HG03060 (cell line): Measurements from ENCODE around the gene FOXE3.

Experiments used
- ATAC-seq: cut with Tn5 transposase; IDR thresholded peaks from one replicate; pipeline ENCODE4 v1.9.1; 2021; ENCODE audit warnings: low read depth, moderate number of reproducible peaks; ENCODE audit not compliant: unreplicated experiment

The FOXE3 gene

DNA sequence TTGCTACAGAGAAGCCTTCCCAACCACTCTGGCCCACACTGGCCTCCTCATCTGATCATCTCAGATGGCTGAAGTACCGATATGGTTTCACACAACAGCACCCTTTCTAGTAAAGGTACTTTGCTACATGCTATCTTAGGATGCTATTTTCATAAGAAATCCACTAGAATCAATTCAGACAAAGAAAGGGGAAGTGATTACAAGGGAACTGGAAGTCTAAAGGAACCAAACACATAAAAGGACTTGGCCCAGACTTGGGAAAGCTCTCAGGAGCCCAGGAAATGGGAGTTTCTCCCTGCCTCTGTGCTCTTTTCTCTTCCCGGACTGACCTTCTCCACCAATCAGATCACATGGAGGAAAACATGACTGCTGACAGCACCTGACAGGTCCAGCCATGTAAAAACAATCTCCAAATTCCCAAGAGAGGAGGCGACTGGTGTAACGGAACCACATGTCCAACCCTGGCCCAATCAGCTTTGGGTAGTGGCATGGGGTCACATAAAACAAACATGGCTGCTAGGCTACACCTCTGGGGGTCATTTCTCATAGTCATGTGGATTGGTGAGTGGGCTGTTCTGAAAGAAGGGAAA lies 12.7 kb upstream of the FOXE3 start:
- no peak for ATAC-seq

DNA sequence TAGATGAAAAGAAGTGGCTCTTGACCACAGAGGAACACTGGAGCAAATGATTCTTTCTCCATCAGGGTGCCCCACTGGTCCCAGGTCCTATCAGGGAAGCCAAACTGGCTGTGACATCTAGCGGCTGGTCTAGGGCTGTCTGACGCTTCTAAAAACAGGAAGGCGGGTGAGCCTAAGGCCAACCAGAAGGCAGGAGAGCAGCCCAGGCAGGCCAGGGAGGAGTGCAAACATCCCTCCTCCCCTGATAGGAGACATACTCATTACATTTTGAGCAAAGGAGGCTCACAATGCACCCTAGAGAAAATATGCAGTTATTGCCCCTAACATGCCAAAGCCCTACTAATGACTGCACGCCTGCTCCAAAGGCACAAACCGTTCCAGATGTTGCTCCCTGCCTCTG lies 10.4 kb upstream of the FOXE3 start:
- no peak for ATAC-seq

- ATAC-seq = no peak
These were observed 9.1 kb upstream of the FOXE3 start for GRCh38 chr1:47406966-47407365.

GRCh38 chr1:47407481-47407880 lies 8.6 kb upstream of the FOXE3 start:
- ATAC-seq = no peak

DNA sequence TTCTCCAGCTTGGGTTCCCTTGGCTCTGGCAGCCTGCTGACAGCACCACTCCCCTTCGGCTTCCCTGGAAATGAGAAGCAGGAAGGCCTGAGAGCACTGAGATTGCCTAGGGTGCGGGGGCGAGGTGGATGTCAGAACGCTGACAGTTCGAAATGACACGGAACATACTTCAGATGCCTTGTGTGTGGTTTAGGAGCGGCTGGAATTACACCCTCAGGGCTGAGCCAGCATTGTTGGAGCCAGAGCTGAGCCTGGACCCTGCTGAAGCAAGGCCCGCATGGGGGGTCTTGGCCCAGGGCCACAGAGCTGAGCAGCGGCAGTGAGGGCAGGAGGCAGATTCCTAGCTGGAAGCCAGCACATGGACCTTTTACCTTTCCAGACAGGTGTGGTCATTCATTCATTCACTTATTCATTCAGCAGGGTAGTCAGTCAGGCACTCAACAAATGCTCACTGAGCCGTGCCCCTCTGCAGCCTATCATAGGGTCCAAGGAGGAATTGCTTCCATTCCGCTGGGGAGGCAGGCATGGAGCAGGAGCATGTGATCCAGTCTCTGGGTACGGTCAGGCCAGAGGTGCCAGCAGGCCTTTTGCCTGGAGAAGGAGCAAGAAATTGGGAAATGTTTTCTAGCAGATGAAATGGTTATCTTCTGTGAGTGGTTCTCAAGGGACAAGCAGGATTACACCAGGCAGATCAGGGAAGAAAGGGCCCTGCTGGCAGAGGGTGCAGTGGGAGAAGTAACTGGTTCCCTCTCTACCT lies 6.6 kb upstream of the FOXE3 start:
- ATAC-seq = no peak

- ATAC-seq = no peak
These were observed 6.0 kb upstream of the FOXE3 start for GRCh38 chr1:47410068-47410455.

DNA sequence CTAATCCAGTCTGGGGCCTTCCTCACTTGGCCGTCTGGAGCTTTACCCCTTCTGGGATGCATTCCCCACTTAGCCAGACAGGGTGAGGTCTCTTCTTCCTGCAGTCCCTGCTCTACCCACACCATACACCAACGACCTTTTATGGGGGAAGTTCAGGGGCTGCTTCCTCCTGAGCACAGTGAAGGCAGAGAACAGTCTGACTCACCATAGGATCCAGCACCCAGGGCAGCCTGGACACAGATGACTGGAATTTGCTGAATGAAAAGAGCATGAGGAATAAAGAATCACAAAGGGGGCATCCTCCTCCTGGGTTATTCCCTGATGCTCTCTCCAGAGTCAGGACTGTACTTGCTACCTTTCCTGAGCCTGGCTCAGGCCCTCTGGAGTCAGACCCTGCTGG lies 4.6 kb upstream of the FOXE3 start:
- ATAC-seq = no peak

DNA sequence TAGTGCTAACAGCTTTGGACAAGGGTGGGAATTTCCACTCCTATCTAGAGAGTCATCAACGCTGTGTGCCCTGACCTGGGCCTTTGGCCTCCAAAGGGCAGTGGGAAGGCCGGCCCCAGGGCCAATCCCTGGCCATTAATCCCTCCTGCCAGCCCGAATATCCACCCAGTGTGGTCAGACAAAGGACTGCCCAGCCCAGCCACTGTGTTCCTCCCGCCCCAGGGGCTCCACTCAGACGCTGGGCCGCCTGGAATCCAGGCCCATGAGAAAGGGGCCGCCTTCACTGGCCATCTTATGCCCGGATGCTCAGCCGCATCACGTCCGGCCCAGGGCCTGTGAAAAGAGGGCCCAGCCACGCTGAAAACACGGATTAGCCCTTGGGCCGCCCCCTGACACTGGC lies 3.6 kb upstream of the FOXE3 start:
- no peak for ATAC-seq

DNA sequence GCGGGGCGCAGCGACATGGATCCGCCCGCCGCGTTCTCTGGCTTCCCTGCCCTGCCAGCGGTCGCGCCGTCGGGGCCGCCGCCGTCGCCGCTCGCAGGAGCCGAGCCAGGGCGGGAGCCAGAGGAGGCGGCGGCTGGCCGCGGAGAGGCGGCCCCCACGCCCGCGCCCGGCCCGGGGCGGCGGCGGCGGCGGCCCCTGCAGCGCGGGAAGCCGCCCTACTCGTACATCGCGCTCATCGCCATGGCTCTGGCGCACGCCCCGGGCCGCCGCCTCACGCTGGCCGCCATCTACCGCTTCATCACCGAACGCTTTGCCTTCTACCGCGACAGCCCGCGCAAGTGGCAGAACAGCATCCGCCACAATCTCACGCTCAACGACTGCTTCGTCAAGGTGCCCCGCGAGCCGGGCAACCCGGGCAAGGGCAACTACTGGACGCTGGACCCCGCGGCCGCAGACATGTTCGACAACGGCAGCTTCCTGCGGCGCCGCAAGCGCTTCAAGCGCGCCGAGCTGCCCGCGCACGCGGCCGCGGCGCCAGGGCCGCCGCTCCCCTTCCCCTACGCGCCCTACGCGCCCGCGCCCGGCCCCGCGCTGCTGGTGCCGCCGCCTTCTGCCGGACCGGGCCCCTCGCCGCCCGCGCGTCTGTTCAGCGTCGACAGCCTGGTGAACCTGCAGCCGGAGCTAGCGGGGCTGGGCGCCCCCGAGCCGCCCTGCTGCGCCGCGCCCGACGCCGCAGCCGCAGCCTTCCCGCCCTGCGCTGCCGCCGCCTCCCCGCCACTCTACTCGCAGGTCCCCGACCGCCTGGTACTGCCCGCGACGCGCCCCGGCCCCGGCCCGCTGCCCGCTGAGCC lies 459 bp downstream of the FOXE3 start:
- ATAC-seq = no peak

DNA sequence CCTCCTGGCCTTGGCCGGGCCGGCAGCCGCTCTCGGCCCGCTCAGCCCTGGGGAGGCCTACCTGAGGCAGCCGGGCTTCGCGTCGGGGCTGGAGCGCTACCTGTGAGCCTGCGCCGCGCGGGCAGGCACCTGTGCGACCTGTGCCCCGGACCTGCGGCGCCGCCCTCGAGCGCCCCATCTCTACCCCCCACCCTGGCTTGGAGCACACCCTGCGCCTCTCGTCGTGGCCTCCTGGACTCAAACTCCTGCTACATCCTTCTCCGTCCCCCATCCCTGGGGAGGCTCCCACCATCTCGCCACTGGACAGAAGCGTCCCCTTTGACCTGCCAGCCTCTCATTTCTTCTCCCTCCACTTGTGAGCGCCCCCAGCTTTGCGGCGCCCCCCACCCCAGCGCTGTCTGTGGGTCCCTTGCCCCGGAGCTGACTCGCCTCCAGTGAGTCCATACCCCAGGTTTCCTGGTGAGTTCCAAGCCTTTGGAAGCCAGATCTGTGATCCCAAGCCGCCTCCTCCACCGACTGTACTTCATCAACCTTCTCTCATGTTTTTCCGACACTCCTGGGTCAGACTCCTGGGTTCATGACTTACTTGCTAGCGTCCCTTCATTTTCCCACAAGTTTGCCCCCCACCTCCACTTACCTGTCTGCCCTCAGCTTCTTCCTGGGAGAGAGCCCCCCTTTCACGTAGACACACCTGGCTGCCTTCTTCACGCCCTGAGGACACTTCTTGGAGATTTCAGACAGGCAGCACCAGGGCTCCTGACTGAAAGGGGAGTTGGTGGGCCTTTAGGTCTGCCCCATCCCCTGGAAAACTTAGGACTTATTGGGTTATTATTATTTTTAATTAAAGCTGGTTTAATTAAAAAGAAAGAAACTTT lies 1.3 kb downstream of the FOXE3 start:
- ATAC-seq = no peak

GRCh38 chr1:47418122-47418521 lies 2.0 kb downstream of the FOXE3 start:
- ATAC-seq = no peak

GRCh38 chr1:47418681-47419325 lies 2.7 kb downstream of the FOXE3 start:
- no peak for ATAC-seq

- ATAC-seq = no peak
These were observed 4.5 kb downstream of the FOXE3 start for GRCh38 chr1:47420547-47420946.

GRCh38 chr1:47423872-47424271 lies 7.8 kb downstream of the FOXE3 start:
- ATAC-seq = no peak

DNA sequence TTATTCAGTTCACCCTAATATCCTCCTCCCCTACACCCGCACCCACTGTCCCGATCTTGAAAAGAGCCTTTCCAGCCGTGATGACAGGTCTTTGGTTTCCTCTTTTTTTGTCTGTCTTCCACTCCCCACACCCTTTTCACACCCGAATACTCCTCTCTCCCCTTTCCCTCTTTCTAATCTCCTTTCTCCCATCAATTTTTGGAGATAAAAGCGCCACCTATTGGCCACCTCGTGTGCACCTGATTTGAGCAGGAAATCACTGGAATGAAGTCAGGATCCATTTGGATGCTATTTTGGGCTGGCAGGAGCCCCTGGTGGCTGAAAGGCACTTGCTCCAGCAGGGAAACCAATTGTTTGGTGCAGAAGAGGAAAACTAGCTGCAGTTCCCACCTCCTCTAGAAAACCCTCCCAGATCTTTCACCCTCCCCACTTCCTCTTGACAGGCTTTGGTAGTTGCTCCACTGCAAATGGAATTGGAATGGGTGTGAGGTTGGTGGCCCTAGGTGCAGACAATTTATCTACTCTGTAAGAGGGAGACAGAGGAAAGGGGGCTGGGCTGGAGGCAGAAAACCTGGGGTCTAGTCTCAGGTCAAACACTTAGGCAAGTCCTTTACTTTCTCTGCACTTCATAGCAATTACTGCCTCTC lies 8.4 kb downstream of the FOXE3 start:
- no peak for ATAC-seq

GRCh38 chr1:47431534-47431933 lies 15.4 kb downstream of the FOXE3 start:
- no peak for ATAC-seq

DNA sequence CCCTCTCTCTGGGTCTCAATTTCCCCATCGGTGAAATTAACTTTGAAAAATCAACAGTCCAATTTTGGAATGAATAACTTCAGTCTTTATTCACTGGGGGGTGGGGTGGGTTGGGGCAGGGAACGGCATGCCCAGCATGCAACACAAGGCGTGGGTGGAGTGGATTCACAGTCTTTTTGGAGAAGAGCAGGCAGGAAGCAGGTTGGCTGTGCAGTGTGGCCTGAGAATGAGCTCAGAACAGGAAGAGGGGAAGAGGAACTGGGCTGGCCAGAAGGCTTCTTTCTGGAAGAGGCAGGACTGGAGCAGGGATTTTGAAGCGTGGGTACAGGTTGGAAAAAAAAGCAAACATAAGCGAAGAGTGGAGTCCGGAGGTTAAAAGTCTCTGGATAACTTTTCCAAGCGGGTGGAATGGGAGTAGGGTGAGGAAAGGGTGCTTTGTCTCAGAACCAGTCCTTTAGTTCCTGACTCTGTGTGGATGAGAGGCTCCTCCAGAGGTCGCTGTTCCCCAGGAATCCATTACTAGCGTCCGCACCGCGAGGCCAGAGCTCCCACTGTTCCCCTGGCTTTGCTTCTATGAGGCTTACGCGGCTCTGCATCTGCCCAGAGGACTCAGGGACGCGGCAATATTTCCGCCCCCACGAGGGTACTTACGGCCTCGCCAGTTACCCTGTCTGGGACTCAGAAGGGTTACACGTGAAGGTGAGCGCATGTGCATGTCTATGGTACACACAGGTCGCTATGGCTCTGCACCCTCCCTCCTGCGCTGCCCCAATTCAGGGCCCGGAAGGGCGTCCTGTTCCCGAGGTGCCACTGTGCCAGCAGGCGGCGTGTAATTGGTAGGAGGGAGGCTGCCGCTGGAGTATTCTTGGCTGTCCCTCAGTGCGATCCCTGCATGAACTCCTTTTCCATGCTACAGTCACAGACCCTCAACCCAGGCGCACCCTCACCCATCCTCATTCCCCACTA lies 16.3 kb downstream of the FOXE3 start:
- no peak for ATAC-seq

DNA sequence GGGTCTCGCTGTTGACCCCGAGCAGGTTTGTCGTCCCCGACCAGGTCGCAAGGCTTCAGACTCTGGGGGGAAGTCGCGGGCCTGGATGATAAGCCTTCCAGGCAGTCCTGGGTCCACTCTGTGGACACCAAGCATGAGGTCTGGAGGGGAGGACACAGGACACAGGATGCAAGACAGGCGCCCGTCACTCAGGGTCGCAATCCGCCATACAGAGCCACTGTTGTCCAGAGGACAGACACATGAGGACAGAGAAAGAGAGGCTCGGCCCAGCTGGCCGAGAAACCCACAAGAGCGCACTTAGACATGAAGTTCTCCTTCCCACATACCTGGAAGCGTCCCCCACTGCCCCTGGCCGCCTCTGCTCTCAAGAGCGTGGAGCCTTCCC lies 16.9 kb downstream of the FOXE3 start:
- ATAC-seq = no peak
